Middle frontal gyrus (tissue), 1 donor: ENCODE data around the gene PDE6A.
"Not testable (repeated sequence)": the region's sequence is repeated elsewhere in the genome, so short reads cannot be mapped to it uniquely, and the experiment has no call there.

Experiments
- DNase-seq: peaks from one replicate; pipeline ENCODE4 v3.0.0-alpha.2; 2015; ENCODE audit warnings: low spot score; ENCODE audit errors: extremely low spot score

Gene PDE6A

GRCh38 chr5:149865746-149866145 lies 78.8 kb downstream of the PDE6A start:
- DNase-seq, result no peak

GRCh38 chr5:149863830-149864229 lies 80.8 kb downstream of the PDE6A start:
- no peak for DNase-seq

DNA sequence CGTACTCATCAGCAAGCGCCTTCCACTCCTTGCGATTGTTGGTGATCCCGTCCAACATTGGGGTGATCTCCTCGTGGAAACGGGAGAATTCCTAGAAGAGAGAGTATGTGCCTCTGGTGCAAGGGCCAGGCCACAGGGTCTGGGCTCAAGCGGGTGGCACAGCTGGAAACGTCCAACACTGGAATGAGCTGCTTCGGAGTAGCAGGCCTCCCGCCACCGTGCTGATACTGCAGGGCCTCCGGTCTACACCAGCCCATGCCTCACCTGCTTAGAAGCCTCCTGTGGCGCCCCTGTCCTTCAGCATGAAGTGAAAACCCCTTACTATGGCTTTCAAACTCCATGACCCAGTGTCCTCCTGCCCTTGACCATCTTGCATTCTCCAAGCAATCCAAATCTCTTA lies 81.4 kb downstream of the PDE6A start:
- DNase-seq, result no peak

DNA sequence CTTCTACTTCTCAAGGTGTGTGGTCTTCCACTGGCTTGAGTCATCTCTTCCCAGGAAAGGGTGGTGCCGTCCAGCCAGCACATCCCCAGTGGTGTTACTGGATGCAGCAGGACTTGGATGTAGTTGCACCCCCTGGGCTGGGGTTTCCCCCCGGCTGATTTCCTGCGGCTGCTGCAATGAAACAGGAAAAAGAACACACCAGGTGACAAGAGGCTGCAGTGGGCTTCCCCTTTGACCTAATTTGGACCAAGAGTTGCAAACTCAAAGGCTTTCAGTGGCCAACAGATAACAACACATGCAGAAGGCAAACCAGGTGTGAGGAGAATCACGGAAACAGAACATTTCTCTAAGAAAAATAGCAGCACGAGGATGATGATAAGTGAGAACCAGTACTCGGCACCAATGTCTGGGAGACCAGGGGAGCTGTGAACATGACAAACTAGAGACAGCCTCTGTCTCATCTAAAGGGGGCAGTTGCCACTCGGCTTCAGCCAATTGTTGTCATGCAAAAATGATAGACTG lies 83.7 kb downstream of the PDE6A start:
- DNase-seq, result no peak

DNA sequence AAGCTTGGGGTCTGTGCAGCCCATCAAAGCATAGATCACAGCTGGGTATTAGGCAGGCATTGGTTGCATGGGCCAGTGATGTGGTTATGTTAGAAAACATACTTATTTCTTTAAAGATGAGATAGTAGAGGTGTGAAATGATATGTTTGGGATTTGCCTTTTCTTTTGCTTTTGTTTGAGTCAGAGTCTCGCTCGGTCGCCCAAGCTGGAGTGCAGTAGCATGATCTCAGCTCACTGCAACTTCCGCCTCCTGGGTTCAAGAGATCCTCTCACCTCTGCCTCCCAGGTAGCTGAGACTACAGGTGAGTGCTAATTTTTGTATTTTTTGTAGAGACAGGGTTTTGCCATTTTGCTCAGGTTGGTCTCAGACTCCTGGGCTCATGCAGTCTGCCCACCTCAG lies 84.8 kb downstream of the PDE6A start:
- DNase-seq, result no peak

DNA sequence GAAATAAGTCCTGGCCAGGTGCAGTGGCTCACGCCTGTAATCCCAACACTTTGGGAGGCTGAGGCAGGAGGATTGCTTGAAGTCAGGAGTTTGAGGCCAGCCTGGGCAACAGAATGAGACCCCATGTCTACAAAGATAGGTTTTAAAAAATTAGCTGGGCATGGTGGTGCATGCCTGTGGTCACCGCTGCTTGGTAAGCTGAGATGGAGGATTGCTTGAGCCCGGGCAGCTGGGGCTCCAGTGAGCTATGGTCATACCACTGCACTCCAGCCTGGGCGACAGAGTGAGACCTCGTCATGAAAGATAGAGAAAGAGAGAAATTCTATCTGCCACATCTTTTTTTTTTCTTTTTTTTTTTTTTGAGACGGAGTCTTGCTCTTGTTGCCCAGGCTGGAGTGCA lies 86.1 kb downstream of the PDE6A start:
- DNase-seq, result not testable (repeated sequence)

DNA sequence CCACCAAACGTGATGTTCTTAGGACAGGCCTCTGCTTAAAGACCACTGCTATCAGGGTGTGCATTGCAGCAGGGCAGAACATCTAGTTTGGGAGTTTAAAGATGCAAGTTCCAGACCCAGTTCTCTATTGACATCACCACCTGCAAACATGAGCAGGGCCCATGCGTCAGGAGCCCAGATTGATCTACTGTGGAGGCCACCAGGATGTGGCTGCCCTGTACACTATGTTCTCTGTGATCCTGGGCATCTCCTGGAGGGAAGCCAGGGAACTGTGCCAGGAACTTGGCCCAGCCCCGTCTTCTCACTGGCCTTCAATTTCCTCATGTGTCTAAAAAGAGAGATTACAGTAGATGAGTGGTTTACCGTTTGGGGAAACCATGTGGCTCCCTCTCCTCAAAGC lies 87.1 kb downstream of the PDE6A start:
- DNase-seq, result no peak

DNA sequence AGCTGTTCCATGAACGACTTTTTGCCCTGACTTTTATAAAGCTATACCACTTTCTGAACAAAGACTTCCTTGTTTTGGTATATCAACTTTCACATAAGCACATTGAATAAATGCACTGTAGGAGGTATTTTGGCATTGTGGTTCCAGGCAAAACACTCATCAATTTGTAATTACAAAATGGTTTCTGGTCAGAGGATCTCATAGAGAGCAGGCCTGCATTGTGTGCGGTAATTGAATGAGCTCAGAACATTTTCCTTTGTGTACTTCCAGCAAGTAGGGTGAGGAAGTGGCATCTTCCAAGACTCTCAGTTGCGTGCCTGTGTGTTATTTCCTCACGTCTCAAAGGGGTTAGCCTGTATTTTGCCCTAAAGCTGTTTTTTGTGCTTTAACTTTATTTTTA lies 89.2 kb downstream of the PDE6A start:
- no peak for DNase-seq

- DNase-seq, result no peak
Measured at GRCh38 chr5:149854866-149855265, 89.7 kb downstream of the PDE6A start.

DNA sequence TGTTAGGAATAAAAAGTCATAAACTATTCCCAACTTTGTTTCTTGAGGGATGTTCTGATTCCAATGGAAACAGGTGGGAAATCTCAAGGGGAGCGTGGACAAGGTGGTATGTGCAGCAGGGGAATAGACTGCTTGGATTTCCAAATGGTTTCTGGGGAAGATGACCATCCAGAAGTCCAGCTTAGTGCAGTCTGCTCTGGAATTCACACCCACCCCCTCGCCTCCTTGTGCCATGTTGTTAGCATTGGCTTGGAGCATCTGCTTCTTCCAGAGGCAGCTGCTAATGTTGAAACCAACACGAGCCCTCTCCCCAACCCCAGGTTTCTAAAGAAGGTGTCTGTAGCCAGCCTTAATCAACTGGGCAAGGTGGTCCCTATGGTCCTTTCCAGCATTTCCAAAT lies 90.9 kb downstream of the PDE6A start:
- DNase-seq, result no peak

DNA sequence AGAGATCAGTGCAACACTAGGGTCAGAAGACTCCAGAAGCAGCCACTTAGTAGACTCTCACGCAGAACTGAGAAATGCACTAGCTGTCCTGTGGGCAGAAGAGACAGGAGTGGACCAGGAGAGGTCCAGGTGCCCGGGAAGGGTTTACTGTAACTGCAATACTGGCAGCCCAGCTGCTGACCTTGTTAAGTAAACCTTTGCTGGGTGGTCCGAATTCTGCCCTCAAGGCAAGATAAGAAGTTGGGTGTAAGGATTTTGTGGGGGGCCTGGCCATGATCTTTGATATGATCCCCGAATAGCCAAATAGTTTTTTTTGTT lies 91.3 kb downstream of the PDE6A start:
- DNase-seq, result no peak

DNA sequence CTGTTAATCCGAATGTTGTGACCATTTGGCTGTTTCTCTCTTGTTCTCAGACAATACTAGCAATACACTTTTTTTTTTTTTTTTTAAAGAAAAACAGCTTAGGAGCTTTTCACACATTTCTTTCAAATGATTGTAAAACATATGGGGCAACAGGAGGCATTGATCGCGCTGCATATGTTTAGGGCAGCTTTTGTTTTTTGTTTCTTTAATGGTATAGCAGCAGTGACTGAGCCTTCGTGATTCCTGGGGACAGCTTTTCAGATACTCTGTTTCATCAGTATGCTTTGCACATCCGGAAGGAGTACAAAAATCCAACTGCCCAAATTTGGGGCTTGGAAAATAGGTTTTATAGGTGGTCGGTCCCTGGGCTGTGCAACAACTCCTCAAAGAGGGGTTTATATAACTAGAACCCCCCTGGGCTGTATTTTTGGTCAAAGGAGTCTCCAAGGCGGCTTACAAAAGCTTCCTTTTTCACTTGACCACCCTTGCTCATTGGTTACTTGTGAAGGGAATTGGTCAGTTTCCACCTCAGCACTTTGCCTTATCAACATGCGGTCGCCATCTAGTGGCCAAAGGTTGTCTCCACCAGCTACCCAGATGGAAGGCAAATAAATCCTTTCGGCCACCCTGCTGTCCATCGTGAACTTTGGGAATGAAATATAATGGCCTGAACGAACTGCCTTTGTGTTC lies 91.8 kb downstream of the PDE6A start:
- peak; percentile 19 for DNase-seq

DNA sequence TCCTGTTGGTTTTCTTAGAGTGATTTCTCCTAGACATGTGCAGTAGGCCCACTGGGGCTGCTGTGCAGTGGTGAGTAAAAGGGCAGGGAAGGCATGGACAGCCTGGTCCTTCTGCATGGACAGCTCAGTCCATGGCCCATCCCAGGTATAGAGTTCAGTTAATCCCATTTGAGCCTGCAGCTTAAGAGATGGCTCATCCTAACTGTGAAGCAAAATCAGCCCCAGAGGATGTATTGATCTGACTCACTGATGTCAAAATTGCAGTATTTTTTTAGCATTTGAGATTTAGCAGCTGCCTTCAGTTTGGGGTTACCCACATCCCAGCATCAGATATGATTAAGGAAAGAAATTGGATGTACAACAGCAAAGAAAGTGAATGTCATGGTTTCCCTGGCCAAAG lies 93.4 kb downstream of the PDE6A start:
- no peak for DNase-seq

DNA sequence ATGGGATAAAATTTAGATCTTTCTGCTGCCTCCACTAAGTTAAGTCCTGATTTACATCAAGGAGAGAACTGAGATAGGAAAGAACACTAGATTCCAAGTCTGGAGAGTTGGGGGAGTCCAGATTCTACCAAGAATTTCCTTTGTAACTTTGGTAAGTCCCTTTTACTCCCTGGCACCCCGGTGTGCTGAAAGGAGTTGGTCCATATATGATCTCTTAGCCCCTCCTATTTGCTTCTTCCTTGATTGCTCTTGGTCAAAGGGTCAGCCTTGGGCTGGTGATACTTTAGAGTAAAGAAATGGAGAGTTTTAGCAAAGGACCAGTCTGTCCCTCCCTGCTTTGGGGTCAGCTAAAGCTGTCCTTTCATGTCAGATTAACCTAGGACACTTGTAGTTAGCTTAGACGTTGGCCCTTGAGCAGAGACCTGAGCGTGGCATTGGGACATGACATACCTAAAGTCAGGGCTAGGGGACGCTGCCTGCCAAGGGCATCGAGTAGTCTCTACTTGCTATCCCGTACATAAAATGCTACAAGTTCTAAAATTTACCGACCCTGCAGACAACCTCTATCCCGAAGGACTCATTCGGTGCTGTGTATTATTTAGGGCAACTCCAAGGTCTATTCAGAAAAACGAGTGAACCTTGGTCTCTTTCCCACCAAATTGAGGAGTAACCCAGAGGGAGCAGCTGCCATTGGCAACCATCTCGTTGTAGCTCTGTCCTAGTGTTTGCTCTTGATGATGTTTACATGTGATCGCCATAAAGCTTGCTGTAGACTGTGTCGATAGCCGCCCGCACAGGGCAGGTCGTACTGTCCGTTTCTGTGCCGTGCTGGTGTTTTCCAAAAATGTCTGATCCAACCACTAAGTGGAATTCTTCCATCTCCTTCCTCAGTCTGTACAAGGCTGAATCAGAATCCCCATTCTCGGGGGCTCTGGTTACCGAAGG lies 94.4 kb downstream of the PDE6A start:
- no peak for DNase-seq

DNA sequence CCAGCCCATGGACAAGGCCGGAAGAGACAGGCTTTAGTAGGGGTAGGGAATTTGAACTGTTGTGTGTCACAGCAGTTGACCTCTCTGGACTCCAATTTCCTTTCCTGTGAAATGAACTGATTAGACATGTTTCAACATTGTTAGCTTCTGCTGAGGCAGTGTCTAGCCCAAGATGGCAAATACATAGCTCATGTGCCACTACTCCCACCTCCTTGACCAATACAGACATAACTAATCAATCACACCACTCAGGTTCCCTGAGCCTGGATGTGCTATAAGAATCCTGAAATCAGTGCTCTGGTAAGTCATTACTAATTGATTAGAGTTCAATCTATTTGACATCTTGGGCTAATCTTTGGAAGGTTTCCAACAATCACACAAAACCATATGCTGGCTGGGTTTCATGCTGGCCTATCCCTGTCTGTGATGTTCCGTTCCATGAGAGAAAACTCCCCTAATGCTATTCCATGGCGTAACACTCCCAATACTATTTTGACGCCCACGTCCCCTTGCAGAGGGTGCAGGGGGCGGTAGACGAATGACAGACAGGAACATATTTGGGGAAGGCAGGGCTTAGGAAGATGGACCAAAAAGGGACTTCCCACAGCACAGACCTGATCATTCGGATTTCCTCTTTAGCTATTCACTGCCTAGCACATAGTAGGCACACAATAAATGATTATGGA lies 95.2 kb downstream of the PDE6A start:
- DNase-seq, result no peak

DNA sequence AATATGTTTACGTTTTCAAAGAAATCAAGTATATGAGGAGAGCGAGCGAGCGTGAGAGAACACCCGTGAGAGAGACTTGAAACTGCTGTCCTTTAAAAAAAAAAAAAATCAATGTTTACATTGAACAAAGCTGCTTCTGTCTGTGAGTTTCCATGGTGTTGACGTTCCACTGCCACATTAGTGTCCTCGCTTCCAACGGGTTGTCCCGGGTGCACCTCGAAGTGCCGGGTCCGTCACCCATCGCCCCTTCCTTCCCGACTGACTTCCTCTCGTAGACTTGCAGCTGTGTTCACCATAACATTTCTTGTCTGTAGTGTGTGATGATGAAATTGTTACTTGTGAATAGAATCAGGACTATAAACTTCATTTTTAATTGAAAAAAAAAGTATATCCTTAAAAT lies 97.0 kb downstream of the PDE6A start:
- DNase-seq, result no peak

DNA sequence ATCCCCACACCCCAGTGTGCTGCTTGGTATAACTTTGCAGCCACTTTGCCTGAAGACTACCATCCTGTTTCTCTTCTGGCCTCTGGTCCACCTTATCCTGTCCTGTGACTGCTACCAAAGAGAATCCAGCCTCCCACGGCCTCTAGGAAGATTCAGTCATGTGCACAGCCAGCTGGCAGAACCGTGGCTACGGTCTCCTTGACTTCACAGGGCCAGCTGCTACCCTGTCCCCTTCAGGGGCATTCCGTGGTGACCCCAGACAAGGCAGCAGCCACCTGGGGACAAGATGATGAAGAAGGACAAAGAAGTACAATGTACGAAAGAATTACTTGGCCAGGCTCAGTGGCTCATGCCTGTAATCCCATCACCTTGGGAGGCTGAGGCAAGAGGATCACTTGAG lies 98.6 kb downstream of the PDE6A start:
- DNase-seq, result no peak

DNA sequence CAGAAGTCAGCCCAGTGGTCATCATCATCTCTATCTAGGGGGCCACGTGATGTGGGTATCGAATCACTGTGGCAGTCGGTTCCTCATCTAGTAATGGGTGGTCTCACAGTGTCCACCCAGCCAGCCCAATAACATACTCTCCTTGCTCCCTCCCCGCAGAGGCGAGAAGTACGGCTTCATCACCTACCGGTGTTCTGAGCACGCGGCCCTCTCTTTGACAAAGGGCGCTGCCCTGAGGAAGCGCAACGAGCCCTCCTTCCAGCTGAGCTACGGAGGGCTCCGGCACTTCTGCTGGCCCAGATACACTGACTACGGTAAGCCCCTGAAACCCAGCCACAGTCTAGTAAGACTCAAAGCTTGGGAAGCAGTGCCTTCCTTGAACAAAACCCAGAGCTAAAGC lies 99.0 kb downstream of the PDE6A start:
- no peak for DNase-seq

- no peak for DNase-seq
Measured at GRCh38 chr5:149841851-149842793, 102.5 kb downstream of the PDE6A start.

GRCh38 chr5:149840226-149840825 lies 104.3 kb downstream of the PDE6A start:
- DNase-seq, result no peak

DNA sequence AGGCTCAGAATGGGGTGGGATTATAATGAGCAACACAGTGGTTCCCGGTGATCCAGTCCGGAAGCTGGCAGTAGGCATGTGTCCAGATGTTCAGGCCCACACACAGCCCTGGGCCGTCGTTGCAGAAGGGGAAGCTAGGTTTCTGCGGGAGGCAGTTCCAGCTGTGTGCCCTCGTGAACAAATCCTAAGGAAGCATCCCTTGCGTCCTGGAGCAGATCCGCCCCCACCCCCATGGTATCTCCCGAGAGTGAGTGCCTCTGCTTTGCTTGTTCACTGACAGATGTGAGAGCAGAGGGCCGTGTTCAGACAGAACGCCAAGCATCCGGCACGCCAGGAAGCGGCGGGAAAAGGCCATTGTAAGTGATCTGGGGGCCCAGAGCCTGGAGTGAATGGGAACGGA lies 104.8 kb downstream of the PDE6A start:
- no peak for DNase-seq
